Naive thymus-derived CD8-positive, alpha-beta T cell (primary cell): ENCODE data around the gene GADD45B. TPM values are rescaled to one million over a fixed set of nuclear protein-coding genes. Genes with fewer than 3 reads are reported as not detected.
A peak's percentile ranks its signal among the peaks of the same experiment; 100 is the strongest.
"Not testable (repeated sequence)": the region's sequence is repeated elsewhere in the genome, so short reads cannot be mapped to it uniquely, and the experiment has no call there.

ENCODE experiments used
- ATAC-seq, 2 donors: fragments of 150-1000 bp; cut with Tn5 transposase in 1 of 2; sonication (Bioruptor Pico), chemical (Tn5 transposase) in 1 of 2; 1 replicate in 1 of 2; 2 replicates in 1 of 2; pipeline ENCODE4 v1.10.0; 2021; ENCODE audit warnings: mild to moderate bottlenecking in 2 of 2, moderate library complexity in 2 of 2
- POLR2A ChIA-PET: fragments of 350-600 bp; sonication (Branson Sonifier 250); formaldehyde crosslinking; loops from one replicate; lab custom pipeline; 2021; ENCODE audit warnings: antibody characterized with exemption; lab: Charles Lee
- DNase-seq, 10 donors: peaks; one replicate each; pipeline versions ENCODE4 v3.0.0 to v3.0.0-alpha.2; 2020 to 2022
- H3K27ac Mint-ChIP-seq, 10 donors: one replicate each; pipeline ENCODE4 v1.8.0; 2020 to 2022; ENCODE audit warnings: mild to moderate bottlenecking in 10 of 10, mixed read lengths in 10 of 10, moderate library complexity in 4 of 10, inconsistent platforms in 1 of 10
- H3K27me3 Mint-ChIP-seq, 5 donors: one replicate each; pipeline ENCODE4 v1.8.0; 2021 to 2022; ENCODE audit warnings: mixed read lengths in 5 of 5
- H3K36me3 Mint-ChIP-seq, 3 donors: one replicate each; pipeline ENCODE4 v1.8.0; 2020 to 2022; ENCODE audit warnings: mixed read lengths in 3 of 3, mild to moderate bottlenecking in 2 of 3, inconsistent platforms in 1 of 3
- H3K4me1 Mint-ChIP-seq, 4 donors: one replicate each; pipeline ENCODE4 v1.8.0; 2021 to 2022; ENCODE audit warnings: mixed read lengths in 4 of 4
- H3K4me3 Mint-ChIP-seq, 10 donors: one replicate each; pipeline ENCODE4 v1.8.0; 2020 to 2022; ENCODE audit warnings: mild to moderate bottlenecking in 10 of 10, mixed read lengths in 10 of 10, moderate library complexity in 6 of 10, inconsistent platforms in 1 of 10
- H3K9me3 Mint-ChIP-seq, 9 donors: one replicate each; pipeline ENCODE4 v1.8.0; 2020 to 2022; ENCODE audit warnings: mixed read lengths in 9 of 9, mild to moderate bottlenecking in 3 of 9, inconsistent platforms in 1 of 9, moderate library complexity in 1 of 9
- polyA plus RNA-seq, 3 donors: library from polyadenylated mRNA; unstranded; fragments of 300-500 nt; fragmentation: Illumina TruSeq; gene quantifications; one replicate each; pipeline ENCODE4 v1.2.3, GENCODE V29; 2021
- total RNA-seq, 8 experiments: library from RNA in 2 of 8; stranded (reverse) in 2 of 8; gene quantifications; one replicate each; pipeline ENCODE4 v1.2.3 and lab custom pipeline; 2021 to 2026

GADD45B gene
- total and polyA plus RNA-seq, 5 experiments from 2014 or later: 41.0 to 115 (median 57.3) TPM

GRCh38 chr19:2458776-2459175 is 17.2 kb upstream of the GADD45B start:
- H3K27ac Mint-ChIP-seq, H3K36me3 Mint-ChIP-seq, H3K27me3 Mint-ChIP-seq, DNase-seq, POLR2A ChIA-PET, ATAC-seq, H3K9me3 Mint-ChIP-seq: not testable (repeated sequence)
- H3K4me3 Mint-ChIP-seq: peak overlapping the region in 1 of 10 donors; percentile 29
- H3K4me1 Mint-ChIP-seq: peaks cover 15 to 30% (median 19%) of the 10 kb centered on the region in 4 donors

GRCh38 chr19:2460245-2460644 is 15.7 kb upstream of the GADD45B start:
- Mint-ChIP-seq H3K36me3 (no peaks in the 10 kb centered on the region), H3K27ac (peak overlapping the region in 2 of 10 donors; percentile 49 to 76)
- POLR2A ChIA-PET: interaction anchor here (0.7 kb wide), 2 partner anchors 31 to 165 kb away, joined by 3 to 5 read pairs; no protein-coding TSS in a partner anchor

DNA sequence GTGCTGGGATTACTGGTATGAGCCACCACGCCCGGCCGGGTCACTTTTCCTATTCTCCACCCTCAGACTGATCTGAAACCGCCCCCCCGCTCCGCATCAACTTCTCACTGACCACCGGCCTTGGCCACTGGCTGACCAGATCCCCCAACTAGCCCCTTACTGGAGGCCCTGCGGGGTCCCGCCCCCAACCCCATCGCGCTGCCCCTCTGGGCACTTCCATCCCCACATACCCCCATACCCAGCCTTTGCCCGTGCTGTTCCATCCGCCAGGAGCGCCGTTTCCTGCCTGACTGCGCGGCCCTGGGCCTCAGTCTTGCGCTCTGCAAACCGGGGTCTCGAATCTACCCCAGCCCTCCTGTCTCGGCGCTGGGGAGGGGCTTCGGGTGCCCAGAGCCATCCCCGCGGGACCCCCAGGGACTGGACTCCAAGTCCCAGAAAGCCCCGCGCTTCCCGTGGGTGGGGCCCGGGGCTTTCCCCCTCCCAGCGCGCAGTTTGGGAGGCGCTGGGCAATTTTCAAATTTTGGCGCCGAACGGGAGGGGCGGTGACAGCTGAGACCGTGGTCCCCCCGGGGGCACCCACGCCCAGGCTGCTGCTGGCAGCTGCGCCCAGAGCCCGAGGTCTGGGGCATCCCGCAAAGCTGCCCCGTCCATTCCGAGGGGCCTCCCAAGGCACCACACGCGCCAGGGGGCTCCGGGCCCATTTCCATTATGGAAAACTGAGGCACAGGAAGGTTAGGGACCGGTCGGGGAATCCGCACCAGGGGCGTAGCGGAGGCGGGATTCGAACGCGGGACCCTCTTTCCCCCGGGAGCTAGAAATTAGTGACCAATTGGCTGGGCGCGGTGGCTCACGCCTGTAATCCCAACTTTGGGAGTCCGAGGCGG is 13.9 kb upstream of the GADD45B start:
- H3K9me3 Mint-ChIP-seq: no peaks in the 10 kb centered on the region
- ATAC-seq (peak; percentile 73 to 82), DNase-seq (peak in 9 of 10 donors; percentile 17 to 52 (median 39))
- H3K36me3 Mint-ChIP-seq: no peaks in the 10 kb centered on the region
- peak overlapping the region in 3 of 10 donors; percentile 7 to 48 (median 41) for H3K27ac Mint-ChIP-seq
- peaks cover 0 to 4% (median 0%) of the 10 kb centered on the region in 5 donors for H3K27me3 Mint-ChIP-seq
- peak overlapping the region; percentile 61 to 84 (median 75) for H3K4me3 Mint-ChIP-seq
- H3K4me1 Mint-ChIP-seq: peaks cover 7 to 17% (median 10%) of the 10 kb centered on the region in 4 donors
- POLR2A ChIA-PET: interaction anchor here (0.6 to 2.3 kb wide), 6 partner anchors 14 to 218 kb away, joined by 4 to 6 read pairs (median 5); partner anchors contain the start of genes GADD45B and TIMM13

More at GRCh38 chr19:2460245-2460644, 15.7 kb upstream of the GADD45B start:
- no peak for ATAC-seq
- Mint-ChIP-seq H3K27me3 (peaks cover 0 to 4% (median 0%) of the 10 kb centered on the region in 5 donors), H3K4me1 (peaks cover 9 to 21% (median 12%) of the 10 kb centered on the region in 4 donors), H3K9me3 (no peaks in the 10 kb centered on the region), H3K4me3 (peak overlapping the region in 3 of 10 donors; percentile 52 to 64 (median 60))
- DNase-seq: no peak

GRCh38 chr19:2462635-2463421 is 13.1 kb upstream of the GADD45B start:
- Mint-ChIP-seq H3K4me1 (peaks cover 3 to 13% (median 8%) of the 10 kb centered on the region in 4 donors), H3K27ac (no peak overlapping the region), H3K4me3 (peak overlapping the region in 8 of 10 donors; percentile 12 to 74 (median 36)), H3K9me3 (no peaks in the 10 kb centered on the region), H3K27me3 (peaks cover 0 to 4% (median 0%) of the 10 kb centered on the region in 5 donors), H3K36me3 (no peaks in the 10 kb centered on the region)
- DNase-seq (no peak), ATAC-seq (no peak)
- POLR2A ChIA-PET: interaction anchor here (0.6 to 2.3 kb wide), 5 partner anchors 13 to 218 kb away, joined by 4 to 5 read pairs (median 5); partner anchors contain the start of genes GADD45B and TIMM13

DNA sequence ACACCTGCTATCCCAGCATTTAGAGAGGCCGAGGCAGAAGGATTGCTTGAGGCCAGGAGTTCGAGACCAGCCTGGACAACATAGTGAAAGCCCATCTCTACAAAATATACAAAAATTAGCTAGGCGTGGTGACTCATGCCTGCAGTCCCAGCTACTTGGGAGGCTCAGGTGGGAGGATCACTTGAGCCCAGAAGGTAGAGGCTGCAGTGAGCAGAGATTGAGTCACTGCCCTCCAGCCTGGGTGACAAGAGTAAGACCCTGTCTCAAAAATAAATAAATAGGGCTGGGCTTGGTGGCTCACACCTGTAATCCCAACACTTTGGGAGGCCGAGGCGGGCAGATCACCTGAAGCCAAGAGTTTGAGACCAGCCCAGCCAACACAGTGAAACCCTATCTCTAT is 12.2 kb upstream of the GADD45B start:
- not testable (repeated sequence) for DNase-seq, H3K36me3 Mint-ChIP-seq, H3K27me3 Mint-ChIP-seq, H3K27ac Mint-ChIP-seq, H3K9me3 Mint-ChIP-seq, ATAC-seq
- POLR2A ChIA-PET: interaction anchor here (0.9 to 2.3 kb wide), 2 partner anchors 13 to 36 kb away, joined by 4 to 5 read pairs; partner anchors contain the start of genes GADD45B and TIMM13
- Mint-ChIP-seq H3K4me1 (peaks cover 3 to 13% (median 8%) of the 10 kb centered on the region in 4 donors), H3K4me3 (peak overlapping the region in 5 of 10 donors; percentile 18 to 62 (median 36))

DNA sequence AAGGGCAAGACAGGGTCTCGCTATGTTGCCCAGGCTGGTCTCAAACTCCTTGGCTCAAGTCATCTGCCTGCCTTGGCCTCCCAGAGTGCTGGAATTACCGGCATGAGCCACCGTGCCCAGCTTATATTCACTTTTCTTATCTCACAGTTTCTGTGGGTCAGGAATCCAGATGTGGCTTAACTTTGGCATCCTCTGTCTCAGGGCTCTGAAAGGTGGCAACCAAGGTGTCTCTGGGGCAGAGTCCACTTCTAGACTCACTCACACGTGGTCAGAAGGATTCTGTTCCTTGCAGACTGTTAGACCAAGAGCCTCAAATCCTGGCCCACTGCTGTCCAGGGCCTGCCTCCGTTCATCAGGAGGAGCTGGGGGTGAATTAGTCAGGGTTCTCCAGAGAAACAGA is 11.5 kb upstream of the GADD45B start:
- Mint-ChIP-seq H3K27me3 (peaks cover 0 to 4% (median 0%) of the 10 kb centered on the region in 5 donors), H3K4me1 (peaks cover 5 to 18% (median 11%) of the 10 kb centered on the region in 4 donors), H3K4me3 (no peak overlapping the region), H3K27ac (no peak overlapping the region), H3K36me3 (no peaks in the 10 kb centered on the region), H3K9me3 (no peaks in the 10 kb centered on the region)
- DNase-seq (no peak), ATAC-seq (no peak)
- POLR2A ChIA-PET: no interaction called here

DNA sequence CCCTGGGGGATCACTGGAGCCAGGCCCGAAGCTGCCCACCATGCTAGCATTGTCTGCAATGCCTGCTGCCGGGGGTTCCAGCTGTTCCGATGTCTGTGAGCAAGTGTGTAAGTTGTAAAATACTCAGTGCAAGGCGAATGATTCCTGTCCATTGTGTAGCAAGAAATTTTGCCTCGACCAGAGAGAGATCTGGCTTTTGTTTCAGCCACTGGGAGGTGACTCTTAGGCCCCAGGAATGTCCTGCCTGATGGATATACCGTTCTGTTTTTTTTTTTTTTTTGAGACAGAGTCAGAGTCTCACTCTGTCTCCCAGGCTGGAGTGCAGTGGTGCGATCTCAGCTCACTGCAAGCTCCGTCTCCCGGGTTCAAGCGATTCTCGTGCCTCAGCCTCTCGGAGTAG is 7.3 kb upstream of the GADD45B start:
- Mint-ChIP-seq H3K4me1 (peaks cover 4 to 9% (median 8%) of the 10 kb centered on the region in 4 donors), H3K27ac (peak overlapping the region in 1 of 10 donors; percentile 28), H3K9me3 (no peaks in the 10 kb centered on the region), H3K27me3 (no peaks in the 10 kb centered on the region), H3K36me3 (no peaks in the 10 kb centered on the region), H3K4me3 (no peak overlapping the region)
- POLR2A ChIA-PET: interaction anchor here (1.2 to 1.6 kb wide), 3 partner anchors 8 to 152 kb away, joined by 4 to 6 read pairs (median 4); no protein-coding TSS in a partner anchor
- DNase-seq: no peak
- ATAC-seq: no peak

GRCh38 chr19:2469102-2469914 is 6.6 kb upstream of the GADD45B start:
- Mint-ChIP-seq H3K4me3 (peak overlapping the region in 7 of 10 donors; percentile 19 to 48 (median 39)), H3K27me3 (no peaks in the 10 kb centered on the region), H3K27ac (peak overlapping the region in 7 of 10 donors; percentile 14 to 87 (median 51)), H3K36me3 (no peaks in the 10 kb centered on the region), H3K4me1 (peaks cover 4 to 9% (median 8%) of the 10 kb centered on the region in 4 donors), H3K9me3 (no peaks in the 10 kb centered on the region)
- POLR2A ChIA-PET: interaction anchor here (0.7 to 1.6 kb wide), 7 partner anchors 8 to 151 kb away, joined by 3 to 6 read pairs (median 3); partner anchors contain the start of gene LMNB2
- DNase-seq (no peak), ATAC-seq (peak; percentile 23 to 32)

- Mint-ChIP-seq H3K4me3 (peak overlapping the region in 2 of 10 donors; percentile 36 to 39), H3K27ac (peak overlapping the region in 2 of 10 donors; percentile 34 to 51)
- not testable (repeated sequence) for H3K9me3 Mint-ChIP-seq, DNase-seq, H3K27me3 Mint-ChIP-seq, ATAC-seq, H3K4me1 Mint-ChIP-seq, H3K36me3 Mint-ChIP-seq
- POLR2A ChIA-PET: interaction anchor here (0.7 to 1.4 kb wide), 4 partner anchors 8 to 148 kb away, joined by 3 to 4 read pairs (median 3); no protein-coding TSS in a partner anchor
These were observed 6.1 kb upstream of the GADD45B start for GRCh38 chr19:2469915-2470200.

- POLR2A ChIA-PET: interaction anchor here (0.5 to 6.1 kb wide), 12 partner anchors 20 to 190 kb away, joined by 3 to 346 read pairs (median 38); partner anchors contain the start of gene TIMM13
- peaks cover 11 to 37% (median 24%) of the 10 kb centered on the region in 4 donors for H3K4me1 Mint-ChIP-seq
- peaks cover 0 to 16% (median 3%) of the 10 kb centered on the region in 3 donors for H3K36me3 Mint-ChIP-seq
- H3K27me3 Mint-ChIP-seq: peaks cover 0 to 5% (median 0%) of the 10 kb centered on the region in 5 donors
- peak overlapping the region in 8 of 10 donors; percentile 50 to 96 (median 90) for H3K27ac Mint-ChIP-seq
- H3K4me3 Mint-ChIP-seq: peak overlapping the region; percentile 81 to 99 (median 98)
- DNase-seq (peak; percentile 81 to 91 (median 88)), ATAC-seq (peak; percentile 45 to 52)
- peaks cover 0 to 3% (median 0%) of the 10 kb centered on the region in 9 donors for H3K9me3 Mint-ChIP-seq
These were observed 1.5 kb upstream of the GADD45B start for GRCh38 chr19:2474232-2475017.
